Transverse colon (tissue), 4 donors: Measurements from ENCODE around the gene RNF25. TPM values are rescaled to one million over a fixed set of nuclear protein-coding genes. Genes with fewer than 3 reads are reported as not detected.

Experiments
- DNase-seq: peaks from one replicate; pipeline ENCODE4 v3.0.0-alpha.2; 2019
- H3K27ac ChIP-seq, 4 donors: fragments of 200-600 bp; sonication (generic); 2 replicates each; pipeline ENCODE4 v1.5.1; 2016 to 2018; ENCODE audit warnings: inconsistent platforms in 4 of 4
- H3K27me3 ChIP-seq: fragments of 200-600 bp; sonication (generic); 2 replicates; pipeline ENCODE4 v1.5.1; 2017; ENCODE audit warnings: inconsistent platforms
- H3K36me3 ChIP-seq, 4 donors: fragments of 200-600 bp; sonication (generic); 2 replicates each; pipeline ENCODE4 v1.5.1; 2017 to 2019; ENCODE audit warnings: inconsistent platforms in 4 of 4
- H3K4me1 ChIP-seq, 4 donors: fragments of 200-600 bp; sonication (generic); 2 replicates each; pipeline ENCODE4 v1.5.1; 2017 to 2020; ENCODE audit warnings: inconsistent platforms in 4 of 4
- H3K4me3 ChIP-seq, 4 donors: fragments of 200-600 bp; sonication (generic); 1 replicate in 1 of 4; 2 replicates in 3 of 4; pipeline versions ENCODE4 v1.5.1 to v1.6.1; 2017 to 2019; ENCODE audit warnings: inconsistent platforms in 4 of 4
- H3K9me3 ChIP-seq, 2 donors: fragments of 200-600 bp; sonication (generic); 2 replicates each; pipeline ENCODE4 v1.5.1; 2017 to 2019; ENCODE audit warnings: inconsistent platforms in 2 of 2
- EP300 ChIP-seq: sonication (generic); formaldehyde crosslinking; IDR thresholded peaks from one replicate; pipeline ENCODE4 v1.6.1; 2017; ENCODE audit warnings: antibody characterized with exemption, low read depth
- POLR2A ChIP-seq: fragments of 450-650 bp; IDR thresholded peaks from one replicate; pipeline ENCODE4 v1.6.1; 2016; ENCODE audit warnings: antibody characterized with exemption, mild to moderate bottlenecking, moderate library complexity
- POLR2AphosphoS5 ChIP-seq, 3 donors: sonication (generic); formaldehyde crosslinking; IDR thresholded peaks; one replicate each; pipeline ENCODE4 v1.6.1; 2016; ENCODE audit warnings: antibody characterized with exemption in 3 of 3
- WGBS, 2 donors: methylation state at CpG; one replicate each; pipeline ENCODE4 v1.1.5; 2018; ENCODE audit warnings: low coverage in 1 of 2; 5-methylcytosine and 5-hydroxymethylcytosine counted together
- in situ Hi-C, 4 donors: fragments of 200-750 bp; cut with MboI; loops; one replicate each; pipeline versions ENCODE4 v1.15.0 to v1.15.1; 2017; ENCODE audit warnings: low sequenced_read_pairs in 3 of 4, low pct_ligation_motif_present in 1 of 4, low pct_unique_long_range_greater_than_20kb in 1 of 4
- intact Hi-C: fragments of 100-400 bp; cut with DNase I; formaldehyde crosslinking; loops from one replicate; pipeline ENCODE4 v1.15.1; 2023; ENCODE audit warnings: low total_unique reads
- total RNA-seq, 4 donors: library from RNA; depleted of rRNA; stranded (reverse); fragments of >200 nt; gene quantifications; one replicate each; pipeline ENCODE4 v1.1.0, GENCODE V29; 2016
- TF ChIP-seq, protein P1 (sequence below), 5 experiments: fragments of 200-600 bp in 3 of 5; fragments of 450-650 bp in 2 of 5; sonication (generic) in 3 of 5; IDR thresholded peaks; 1 replicate in 2 of 5; 2 replicates in 3 of 5; pipeline ENCODE4 v1.5.1; 2016 to 2017; ENCODE audit warnings: antibody characterized with exemption in 5 of 5, inconsistent platforms in 3 of 5, mild to moderate bottlenecking in 2 of 5, moderate library complexity in 1 of 5

RNF25 gene
- total RNA-seq, 4 donors from 2014 or later: 1.6 to 52.7 (median 12.7) TPM

DNA sequence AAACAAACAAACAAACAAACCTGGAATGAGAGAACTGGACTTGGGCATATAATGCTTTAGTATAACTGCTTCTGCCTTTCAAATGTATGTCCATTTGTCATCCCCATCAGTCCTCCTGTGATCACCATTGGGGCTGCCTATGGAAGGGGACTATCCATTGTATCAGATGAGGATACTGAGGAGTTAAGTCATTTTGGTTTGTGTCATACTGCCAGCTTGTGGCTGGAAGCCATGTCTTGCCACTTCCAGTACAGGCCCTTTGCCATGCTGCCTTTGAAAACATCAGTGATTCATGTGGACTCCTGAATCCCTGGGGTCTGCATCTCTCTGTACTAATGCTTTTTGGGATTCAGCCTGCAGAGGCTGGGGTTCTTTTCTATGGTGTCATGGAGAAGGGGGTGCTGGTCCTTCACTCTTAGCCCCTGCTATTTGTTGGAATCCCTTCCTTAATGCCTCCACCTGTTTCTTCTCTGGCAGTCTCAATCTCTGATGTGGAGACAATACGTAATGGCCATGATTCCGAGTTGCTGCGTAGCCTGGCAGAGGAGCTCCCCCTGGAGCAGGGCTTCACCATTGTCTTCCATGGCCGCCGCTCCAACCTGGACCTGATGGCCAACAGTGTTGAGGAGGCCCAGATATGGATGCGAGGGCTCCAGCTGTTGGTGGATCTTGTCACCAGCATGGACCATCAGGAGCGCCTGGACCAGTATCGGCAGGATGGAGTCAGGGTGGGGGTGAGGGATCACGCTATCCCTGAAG lies 53.5 kb downstream of the RNF25 start:
- no peak overlapping the region for H3K27ac ChIP-seq
- intact Hi-C loops (no loop called here), in situ Hi-C loops (no loop called here)
- H3K4me3 ChIP-seq: no peak overlapping the region
- H3K9me3 ChIP-seq: no peaks in the 10 kb centered on the region
- WGBS, 2 donors: 95% methylated on average over 9 of the region's 9 CpGs; no CpG with 5 or more reads in 1 of the 2 donors
- peaks cover 0 to 17% (median 2%) of the 10 kb centered on the region in 4 donors for H3K4me1 ChIP-seq
- no peak for DNase-seq
- TF ChIP-seq EP300 (no peak), POLR2A (no peak), POLR2AphosphoS5 (IDR thresholded peaks at IDR 0.05) (no peak)
- TF ChIP-seq, protein P1, sequence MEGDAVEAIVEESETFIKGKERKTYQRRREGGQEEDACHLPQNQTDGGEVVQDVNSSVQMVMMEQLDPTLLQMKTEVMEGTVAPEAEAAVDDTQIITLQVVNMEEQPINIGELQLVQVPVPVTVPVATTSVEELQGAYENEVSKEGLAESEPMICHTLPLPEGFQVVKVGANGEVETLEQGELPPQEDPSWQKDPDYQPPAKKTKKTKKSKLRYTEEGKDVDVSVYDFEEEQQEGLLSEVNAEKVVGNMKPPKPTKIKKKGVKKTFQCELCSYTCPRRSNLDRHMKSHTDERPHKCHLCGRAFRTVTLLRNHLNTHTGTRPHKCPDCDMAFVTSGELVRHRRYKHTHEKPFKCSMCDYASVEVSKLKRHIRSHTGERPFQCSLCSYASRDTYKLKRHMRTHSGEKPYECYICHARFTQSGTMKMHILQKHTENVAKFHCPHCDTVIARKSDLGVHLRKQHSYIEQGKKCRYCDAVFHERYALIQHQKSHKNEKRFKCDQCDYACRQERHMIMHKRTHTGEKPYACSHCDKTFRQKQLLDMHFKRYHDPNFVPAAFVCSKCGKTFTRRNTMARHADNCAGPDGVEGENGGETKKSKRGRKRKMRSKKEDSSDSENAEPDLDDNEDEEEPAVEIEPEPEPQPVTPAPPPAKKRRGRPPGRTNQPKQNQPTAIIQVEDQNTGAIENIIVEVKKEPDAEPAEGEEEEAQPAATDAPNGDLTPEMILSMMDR (IDR thresholded peaks at IDR 0.05): no peak
- no peaks in the 10 kb centered on the region for H3K27me3 ChIP-seq
- H3K36me3 ChIP-seq: no peaks in the 10 kb centered on the region

DNA sequence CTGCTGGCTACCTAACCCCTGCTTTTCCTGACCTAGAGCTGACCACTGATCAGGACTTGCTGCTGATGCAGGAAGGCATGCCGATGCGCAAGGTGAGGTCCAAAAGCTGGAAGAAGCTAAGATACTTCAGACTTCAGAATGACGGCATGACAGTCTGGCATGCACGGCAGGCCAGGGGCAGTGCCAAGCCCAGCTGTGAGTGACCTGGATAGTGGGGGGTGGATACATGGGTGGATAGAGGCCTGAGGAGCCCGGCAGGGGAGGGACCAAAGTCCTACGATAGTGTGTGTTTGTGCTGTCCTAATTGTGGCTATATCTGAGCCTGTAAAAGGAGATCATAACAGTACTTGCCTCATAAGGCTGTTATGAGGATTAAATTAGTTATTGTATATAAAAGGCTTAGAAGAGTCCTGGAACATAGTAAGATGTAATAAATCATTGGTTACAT lies 55.9 kb downstream of the RNF25 start:
- peak overlapping the region; percentile 10 to 63 (median 50) for H3K27ac ChIP-seq
- no peak overlapping the region for H3K4me3 ChIP-seq
- in situ Hi-C loops (no loop called here), intact Hi-C loops (no loop called here)
- TF ChIP-seq, protein P1 (IDR thresholded peaks at IDR 0.05): no peak
- peak in 2 of 3 donors; percentile 24 to 48 for TF ChIP-seq POLR2AphosphoS5 (IDR thresholded peaks at IDR 0.05)
- no peak for TF ChIP-seq EP300
- no peaks in the 10 kb centered on the region for H3K36me3 ChIP-seq
- 60% methylated on average over 6 of the region's 6 CpGs; no CpG with 5 or more reads in 1 of the 2 donors for WGBS, 2 donors
- H3K9me3 ChIP-seq: no peaks in the 10 kb centered on the region
- H3K27me3 ChIP-seq: no peaks in the 10 kb centered on the region
- DNase-seq: peak; percentile 53
- H3K4me1 ChIP-seq: peaks cover 0 to 15% (median 2%) of the 10 kb centered on the region in 4 donors

Other genes starting within 250 kb of the RNF25 start
- gene USP37, start 103.7 kb downstream of the RNF25 start, total RNA-seq: 10 to 100 TPM in 1 of 4 donors, 1 to 10 TPM in 3; 1.4 to 15.7 (median 8.1) TPM
- 10 to 100 TPM; 14.6 to 36.7 (median 31.3) TPM for gene CNOT9, start 103.2 kb downstream of the RNF25 start, total RNA-seq
- 1 to 10 TPM in 3 of 4 donors, under 1 TPM in 1; 0.20 to 8.2 (median 4.7) TPM for gene PLCD4, start 64.1 kb downstream of the RNF25 start, total RNA-seq
- gene ZNF142, start 12.4 kb downstream of the RNF25 start, total RNA-seq: 10 to 100 TPM; 18.5 to 58.0 (median 24.5) TPM
- 10 to 100 TPM; 40.3 to 51.3 (median 42.8) TPM for gene BCS1L, start 12.3 kb downstream of the RNF25 start, total RNA-seq
- gene STK36, start 84 bp upstream of the RNF25 start, total RNA-seq: 10 to 100 TPM; 34.5 to 73.6 (median 44.8) TPM
- gene TTLL4, start 38.8 kb upstream of the RNF25 start, total RNA-seq: 10 to 100 TPM in 3 of 4 donors, 1 to 10 TPM in 1; 6.0 to 26.0 (median 15.9) TPM
- gene CYP27A1, start 110.1 kb upstream of the RNF25 start, total RNA-seq: 100 to 1,000 TPM in 1 of 4 donors, 10 to 100 TPM in 3; 48.3 to 159 (median 75.5) TPM
- gene PRKAG3, start 159.8 kb upstream of the RNF25 start, total RNA-seq: not detected
- gene WNT6, start 187.8 kb upstream of the RNF25 start, total RNA-seq: 100 to 1,000 TPM in 1 of 4 donors, 1 to 10 TPM in 1, under 1 TPM in 1, not detected in 1; 0.82 to 164 (median 1.7) TPM
- gene WNT10A, start 208.8 kb upstream of the RNF25 start, total RNA-seq: 1 to 10 TPM in 1 of 4 donors, under 1 TPM in 1, not detected in 2; 0.27 to 1.6 TPM